AG08395 (cell line): Measurements from ENCODE around the gene RPL4.
"Not testable (repeated sequence)": the region's sequence is repeated elsewhere in the genome, so short reads cannot be mapped to it uniquely, and the experiment has no call there.

Experiments
- DNase-seq: peaks from one replicate; pipeline ENCODE4 v3.0.0; 2012; ENCODE audit warnings: mixed read lengths, low spot score

Gene RPL4

GRCh38 chr15:66489179-66489791 lies 15.4 kb downstream of the RPL4 start:
- DNase-seq = no peak

- DNase-seq = no peak
Measured at GRCh38 chr15:66488525-66488924, 16.1 kb downstream of the RPL4 start.

GRCh38 chr15:66486887-66487286 lies 17.8 kb downstream of the RPL4 start:
- no peak for DNase-seq

- DNase-seq = no peak
Measured at GRCh38 chr15:66484539-66485112, 20.0 kb downstream of the RPL4 start.

- DNase-seq = peak; percentile 52
Measured at GRCh38 chr15:66483131-66483566, 21.5 kb downstream of the RPL4 start.

GRCh38 chr15:66482539-66482938 lies 22.1 kb downstream of the RPL4 start:
- no peak for DNase-seq

GRCh38 chr15:66481107-66481856 lies 23.4 kb downstream of the RPL4 start:
- no peak for DNase-seq

GRCh38 chr15:66480267-66480666 lies 24.4 kb downstream of the RPL4 start:
- DNase-seq = no peak

- DNase-seq = no peak
Measured at GRCh38 chr15:66477011-66477410, 27.6 kb downstream of the RPL4 start.

GRCh38 chr15:66476535-66476934 lies 28.1 kb downstream of the RPL4 start:
- no peak for DNase-seq

GRCh38 chr15:66474963-66475362 lies 29.7 kb downstream of the RPL4 start:
- DNase-seq = no peak

- DNase-seq = no peak
Measured at GRCh38 chr15:66474135-66474534, 30.5 kb downstream of the RPL4 start.

- DNase-seq = peak; percentile 55
Measured at GRCh38 chr15:66472176-66472999, 32.3 kb downstream of the RPL4 start.

GRCh38 chr15:66470825-66471224 lies 33.8 kb downstream of the RPL4 start:
- DNase-seq = not testable (repeated sequence)

- not testable (repeated sequence) for DNase-seq
Measured at GRCh38 chr15:66467162-66468040, 37.3 kb downstream of the RPL4 start.

GRCh38 chr15:66465294-66465693 lies 39.4 kb downstream of the RPL4 start:
- DNase-seq = not testable (repeated sequence)

GRCh38 chr15:66462627-66463026 lies 42.0 kb downstream of the RPL4 start:
- DNase-seq = no peak

GRCh38 chr15:66461917-66462316 lies 42.7 kb downstream of the RPL4 start:
- DNase-seq = no peak

GRCh38 chr15:66461294-66461693 lies 43.4 kb downstream of the RPL4 start:
- DNase-seq = not testable (repeated sequence)

GRCh38 chr15:66459818-66460615 lies 44.6 kb downstream of the RPL4 start:
- DNase-seq = peak; percentile 55

- DNase-seq = no peak
Measured at GRCh38 chr15:66456211-66456610, 48.4 kb downstream of the RPL4 start.
